Measurements from ENCODE around the gene RAB9A.

The RAB9A gene

GRCh38 chrX:13651150-13651549 lies 37.8 kb upstream of the RAB9A start:
- DNase-seq (ENCODE audit: low spot score) = no peak
- no peak for TF ChIP-seq CTCF (IDR thresholded peaks at IDR 0.05; ENCODE audit: extremely low read depth, missing control alignments)

- no peak for TF ChIP-seq CTCF (IDR thresholded peaks at IDR 0.05; ENCODE audit: extremely low read depth, missing control alignments)
- no peak for DNase-seq (ENCODE audit: low spot score)
Measured at GRCh38 chrX:13652287-13652793, 36.6 kb upstream of the RAB9A start.

GRCh38 chrX:13652850-13653693 lies 35.9 kb upstream of the RAB9A start, which contains the start of gene TCEANC:
TSS of gene TCEANC (plus strand) at chrX:13653141. CDS start at chrX:13662509, 9,368 bp downstream.
- peak; percentile 79 for DNase-seq (ENCODE audit: low spot score)
- no peak for TF ChIP-seq CTCF (IDR thresholded peaks at IDR 0.05; ENCODE audit: extremely low read depth, missing control alignments)

- no peak for DNase-seq (ENCODE audit: low spot score)
- no peak for TF ChIP-seq CTCF (IDR thresholded peaks at IDR 0.05; ENCODE audit: extremely low read depth, missing control alignments)
Measured at GRCh38 chrX:13654116-13654515, 34.8 kb upstream of the RAB9A start.

GRCh38 chrX:13655674-13656073 lies 33.3 kb upstream of the RAB9A start:
- no peak for DNase-seq (ENCODE audit: low spot score)
- no peak for TF ChIP-seq CTCF (IDR thresholded peaks at IDR 0.05; ENCODE audit: extremely low read depth, missing control alignments)

- peak; percentile 7 for DNase-seq (ENCODE audit: low spot score)
- TF ChIP-seq CTCF (IDR thresholded peaks at IDR 0.05; ENCODE audit: extremely low read depth, missing control alignments) = no peak
Measured at GRCh38 chrX:13658602-13659001, 30.3 kb upstream of the RAB9A start.

GRCh38 chrX:13659063-13659462 lies 29.9 kb upstream of the RAB9A start:
- no peak for TF ChIP-seq CTCF (IDR thresholded peaks at IDR 0.05; ENCODE audit: extremely low read depth, missing control alignments)
- DNase-seq (ENCODE audit: low spot score) = no peak

All from GM20000 (cell line).